Hematopoietic multipotent progenitor cell treated with erythropoietin and hydrocortisone succinate and interleukin-3 and kit ligand, for 17 days (in vitro differentiated cells): ENCODE results near the gene PRRT1B.

Experiments
- DNase-seq: peaks from one replicate; pipeline ENCODE4 v3.0.0-alpha.2; 2015; ENCODE audit warnings: low spot score

The PRRT1B gene

GRCh38 chr9:131597246-131597645 is 51.9 kb downstream of the PRRT1B start:
- no peak for DNase-seq

- DNase-seq, result no peak
These were observed 52.8 kb downstream of the PRRT1B start for GRCh38 chr9:131598121-131598520.

GRCh38 chr9:131601683-131602181 is 56.4 kb downstream of the PRRT1B start:
- no peak for DNase-seq

- no peak for DNase-seq
These were observed 57.9 kb downstream of the PRRT1B start for GRCh38 chr9:131603199-131603598.

- DNase-seq, result no peak
These were observed 58.6 kb downstream of the PRRT1B start for GRCh38 chr9:131603711-131604439.

- DNase-seq, result no peak
These were observed 60.7 kb downstream of the PRRT1B start for GRCh38 chr9:131605770-131606590.

GRCh38 chr9:131606896-131607567 is 61.7 kb downstream of the PRRT1B start:
- no peak for DNase-seq

GRCh38 chr9:131607591-131607990 is 62.3 kb downstream of the PRRT1B start:
- no peak for DNase-seq

- DNase-seq, result no peak
These were observed 63.2 kb downstream of the PRRT1B start for GRCh38 chr9:131608493-131609037.
